IPS-18c (cell line): ENCODE results near the gene ATXN7L1.

ENCODE experiments used
- H3K4me3 ChIP-seq: 2 replicates; pipeline ENCODE4 v1.7.0; 2013; ENCODE audit warnings: low read depth, mild to moderate bottlenecking, low read length, moderate library complexity; ENCODE audit not compliant: insufficient read depth
- H3K9me3 ChIP-seq: one replicate; pipeline ENCODE4 v1.6.1; 2013; ENCODE audit warnings: mild to moderate bottlenecking, low read length, moderate library complexity; ENCODE audit not compliant: control insufficient read depth, insufficient read depth

The ATXN7L1 gene

GRCh38 chr7:105876091-105876963 lies at the start of gene ATXN7L1:
ATXN7L1 (minus strand) TSS chr7:105876599; CDS start chr7:105876558, 41 bp downstream.
- Histone ChIP-seq H3K4me3 (peak within 1 kb of the TSS; percentile 81), H3K9me3 (no peaks in the 10 kb centered on the region)

- no peaks in the 10 kb centered on the region for H3K9me3 ChIP-seq
- no peak overlapping the region for H3K4me3 ChIP-seq
Observed at GRCh38 chr7:105926131-105926530, 49.7 kb upstream of the ATXN7L1 start.

- H3K9me3 ChIP-seq, result no peaks in the 10 kb centered on the region
- no peak overlapping the region for H3K4me3 ChIP-seq
Observed at GRCh38 chr7:105924945-105925344, 48.5 kb upstream of the ATXN7L1 start.

GRCh38 chr7:105920766-105921165 lies 44.4 kb upstream of the ATXN7L1 start:
- Histone ChIP-seq H3K4me3 (no peak overlapping the region), H3K9me3 (no peaks in the 10 kb centered on the region)

GRCh38 chr7:105917659-105918058 lies 41.3 kb upstream of the ATXN7L1 start:
- no peaks in the 10 kb centered on the region for H3K9me3 ChIP-seq
- no peak overlapping the region for H3K4me3 ChIP-seq

- Histone ChIP-seq H3K9me3 (no peaks in the 10 kb centered on the region), H3K4me3 (no peak overlapping the region)
Observed at GRCh38 chr7:105916603-105917002, 40.2 kb upstream of the ATXN7L1 start.

GRCh38 chr7:105913947-105914346 lies 37.5 kb upstream of the ATXN7L1 start:
- no peak overlapping the region for H3K4me3 ChIP-seq
- H3K9me3 ChIP-seq, result peaks cover 11% of the 10 kb centered on the region

- Histone ChIP-seq H3K9me3 (peaks cover 11% of the 10 kb centered on the region), H3K4me3 (no peak overlapping the region)
Observed at GRCh38 chr7:105911961-105912575, 35.7 kb upstream of the ATXN7L1 start.

GRCh38 chr7:105910172-105910571 lies 33.8 kb upstream of the ATXN7L1 start:
- H3K9me3 ChIP-seq, result peaks cover 11% of the 10 kb centered on the region
- no peak overlapping the region for H3K4me3 ChIP-seq

GRCh38 chr7:105909742-105910141 lies 33.3 kb upstream of the ATXN7L1 start:
- Histone ChIP-seq H3K4me3 (no peak overlapping the region), H3K9me3 (peaks cover 11% of the 10 kb centered on the region)

- peaks cover 11% of the 10 kb centered on the region for H3K9me3 ChIP-seq
- no peak overlapping the region for H3K4me3 ChIP-seq
Observed at GRCh38 chr7:105907129-105907846, 30.9 kb upstream of the ATXN7L1 start.

GRCh38 chr7:105906695-105907094 lies 30.3 kb upstream of the ATXN7L1 start:
- Histone ChIP-seq H3K4me3 (no peak overlapping the region), H3K9me3 (peaks cover 11% of the 10 kb centered on the region)

- Histone ChIP-seq H3K9me3 (peaks cover 7% of the 10 kb centered on the region), H3K4me3 (no peak overlapping the region)
Observed at GRCh38 chr7:105905910-105906568, 29.6 kb upstream of the ATXN7L1 start.

- Histone ChIP-seq H3K4me3 (no peak overlapping the region), H3K9me3 (peaks cover 2% of the 10 kb centered on the region)
Observed at GRCh38 chr7:105905209-105905909, 29.0 kb upstream of the ATXN7L1 start.

GRCh38 chr7:105904064-105904463 lies 27.7 kb upstream of the ATXN7L1 start:
- Histone ChIP-seq H3K9me3 (no peaks in the 10 kb centered on the region), H3K4me3 (no peak overlapping the region)

- no peaks in the 10 kb centered on the region for H3K9me3 ChIP-seq
Observed at GRCh38 chr7:105902325-105902911, 26.0 kb upstream of the ATXN7L1 start.

More at GRCh38 chr7:105902325-105902911, 26.0 kb upstream of the ATXN7L1 start:
- no peak overlapping the region for H3K4me3 ChIP-seq
